GM19193 (cell line): ENCODE results near the gene PEX11B.

ENCODE experiments used
- POLR2A ChIP-seq: IDR thresholded peaks from 4 replicates; pipeline ENCODE4 v1.6.1; 2011; ENCODE audit not compliant: insufficient read depth, insufficient read length; ENCODE audit errors: extremely low read depth

PEX11B gene

DNA sequence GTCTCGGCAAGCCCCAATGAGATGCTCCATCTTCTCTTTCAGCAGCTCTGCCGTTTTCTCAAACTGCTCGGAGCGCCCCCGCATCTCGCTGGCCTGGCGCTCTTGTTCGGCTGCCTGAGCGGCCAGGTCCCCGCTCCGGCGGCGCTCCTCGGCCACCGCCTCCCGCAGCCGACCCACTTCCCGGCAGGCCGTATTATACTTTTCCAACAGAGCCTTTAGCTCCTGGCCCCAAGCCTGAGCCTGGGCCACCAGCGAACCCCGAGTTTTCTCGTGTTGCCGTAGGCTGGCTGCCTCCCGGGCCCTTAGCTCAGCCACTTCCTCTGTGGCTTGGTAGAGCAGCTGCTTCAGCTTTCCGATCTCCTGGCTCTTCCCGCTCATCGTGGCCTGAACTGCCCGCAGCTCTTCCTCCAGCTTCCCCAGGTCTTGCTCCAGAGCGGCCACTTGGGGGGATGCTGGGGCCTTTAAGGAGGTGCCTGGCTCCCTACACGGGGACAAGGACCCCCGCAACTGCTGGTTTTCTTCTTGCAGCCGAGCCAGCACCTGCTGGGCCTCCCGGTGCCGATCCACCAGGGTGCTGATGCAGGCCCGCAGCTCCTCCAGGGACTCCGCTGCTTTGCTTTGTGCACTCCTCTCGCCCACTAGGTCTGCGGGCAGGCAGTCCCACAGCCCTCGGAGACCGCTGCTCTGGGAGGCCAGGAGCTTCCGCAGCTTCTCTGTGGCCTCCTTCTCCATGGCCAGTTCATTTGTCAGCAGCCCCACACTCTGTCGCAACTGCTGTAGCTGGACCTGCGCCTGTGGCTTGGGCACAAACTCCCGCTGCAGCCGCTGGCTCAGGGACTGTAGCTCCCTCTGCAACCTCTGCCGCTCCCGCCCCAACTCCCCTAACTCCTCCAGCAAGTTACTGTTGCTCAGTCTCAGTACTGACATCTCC is 46.3 kb downstream of the PEX11B start:
- peak; percentile 16 for TF ChIP-seq POLR2A

DNA sequence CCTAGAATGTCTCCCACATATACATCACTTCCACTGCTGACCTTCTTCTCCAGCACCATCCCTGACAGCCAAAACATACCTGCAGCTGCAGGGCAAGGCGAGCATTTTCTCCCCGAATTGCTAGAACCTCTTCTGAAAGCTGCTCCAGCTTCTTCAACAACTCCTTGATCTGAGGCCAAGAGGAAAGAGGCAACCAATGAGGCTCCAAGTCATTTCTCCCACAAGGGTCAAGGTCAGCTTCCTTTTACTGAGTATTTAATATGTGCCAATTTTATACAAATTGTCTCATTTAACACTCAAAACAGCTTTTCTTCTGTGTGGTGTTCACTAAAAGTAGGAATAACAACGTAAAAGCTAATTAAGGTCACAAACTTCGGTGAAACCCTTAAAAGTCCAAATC is 50.3 kb downstream of the PEX11B start:
- no peak for TF ChIP-seq POLR2A

DNA sequence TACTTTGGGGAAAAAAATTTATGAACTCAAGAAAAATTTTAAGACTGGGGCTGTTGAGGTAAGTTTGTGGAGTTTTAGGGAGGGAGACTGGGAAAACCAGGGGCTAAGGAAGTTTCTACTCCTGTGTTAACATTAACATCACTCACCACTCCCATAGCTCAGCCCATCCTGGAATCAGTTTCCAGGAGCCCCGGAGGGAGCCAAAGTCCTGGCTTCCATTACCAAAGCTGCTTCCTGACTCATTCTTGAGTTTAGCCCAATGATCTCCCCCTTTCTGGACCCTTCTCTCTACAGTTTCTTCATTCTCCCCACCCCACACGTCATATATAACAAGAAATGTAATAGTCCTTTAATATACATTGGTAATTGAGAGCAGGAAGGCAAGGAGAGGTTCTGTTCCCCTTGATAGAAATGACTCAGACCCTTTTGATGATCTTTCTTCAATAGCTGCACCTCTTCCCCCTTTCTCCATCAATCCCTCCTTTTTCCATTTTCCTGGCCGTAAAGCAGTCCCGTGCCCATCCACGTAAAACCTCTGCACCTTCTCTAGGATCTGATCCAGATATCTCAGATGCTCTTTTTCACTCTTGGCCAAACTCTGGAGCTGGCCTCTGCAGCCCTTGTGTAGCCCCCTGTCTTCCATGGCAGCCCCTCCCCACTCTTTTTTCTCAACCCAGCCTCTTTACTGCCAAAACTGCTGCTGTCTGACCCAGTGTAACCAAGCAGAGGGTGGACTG is 55.1 kb downstream of the PEX11B start:
- TF ChIP-seq POLR2A, result no peak
